Endodermal cell (in vitro differentiated cells): ENCODE data around the gene PHETA1. TPM values are rescaled to one million over a fixed set of nuclear protein-coding genes. Genes with fewer than 3 reads are reported as not detected.

Experiments used
- DNase-seq: peaks from one replicate; pipeline ENCODE4 v3.0.0-alpha.2; 2017
- H3K27ac ChIP-seq: 2 replicates; pipeline ENCODE4 v1.5.1; 2013; ENCODE audit warnings: mild to moderate bottlenecking, low read depth, low read length, moderate library complexity
- H3K27me3 ChIP-seq: 2 replicates; pipeline ENCODE4 v1.6.1; 2013; ENCODE audit warnings: mild to moderate bottlenecking, low read length, moderate library complexity; ENCODE audit not compliant: insufficient read depth, control insufficient read depth, poor library complexity, severe bottlenecking
- H3K36me3 ChIP-seq: 2 replicates; pipeline ENCODE4 v1.7.0; 2013; ENCODE audit warnings: mild to moderate bottlenecking, low read length, moderate library complexity; ENCODE audit not compliant: control insufficient read depth, insufficient read depth
- H3K4me1 ChIP-seq: one replicate; pipeline ENCODE4 v1.7.0; 2013; ENCODE audit warnings: low read length; ENCODE audit not compliant: control insufficient read depth, insufficient read depth
- H3K4me3 ChIP-seq: 2 replicates; pipeline ENCODE4 v1.5.1; 2013; ENCODE audit warnings: mild to moderate bottlenecking, low read length, moderate library complexity
- H3K9ac ChIP-seq: 2 replicates; pipeline ENCODE4 v1.6.1; 2013; ENCODE audit warnings: mild to moderate bottlenecking, low read length, moderate library complexity; ENCODE audit not compliant: poor library complexity, severe bottlenecking; ENCODE audit errors: extremely low read depth
- H3K9me3 ChIP-seq: 2 replicates; pipeline ENCODE4 v1.6.1; 2013; ENCODE audit warnings: mild to moderate bottlenecking, low read length, moderate library complexity; ENCODE audit not compliant: control insufficient read depth
- H3K27ac Mint-ChIP-seq: 2 replicates; pipeline ENCODE4 v1.8.0; 2020; ENCODE audit warnings: mixed read lengths
- H3K27me3 Mint-ChIP-seq: 2 replicates; pipeline ENCODE4 v1.8.0; 2021; ENCODE audit warnings: mild to moderate bottlenecking, mixed read lengths; ENCODE audit not compliant: insufficient read depth
- H3K36me3 Mint-ChIP-seq: 2 replicates; pipeline ENCODE4 v1.8.0; 2020; ENCODE audit warnings: low read depth, mixed read lengths
- H3K4me1 Mint-ChIP-seq: 2 replicates; pipeline ENCODE4 v1.8.0; 2020; ENCODE audit warnings: mixed read lengths
- H3K4me3 Mint-ChIP-seq: 2 replicates; pipeline ENCODE4 v1.8.0; 2020; ENCODE audit warnings: mild to moderate bottlenecking, moderate library complexity, mixed read lengths
- H3K9me3 Mint-ChIP-seq: 2 replicates; pipeline ENCODE4 v1.8.0; 2020; ENCODE audit warnings: mild to moderate bottlenecking, mixed read lengths
- WGBS, 2 experiments: methylation state at CpG; one replicate each; pipeline versions ENCODE4 v1.1.5 to v1.1.7; 2013; ENCODE audit warnings: missing lambda C conversion rate in 2 of 2, mixed read lengths in 1 of 2; ENCODE audit not compliant: insufficient coverage in 1 of 2, insufficient read length in 1 of 2; 5-methylcytosine and 5-hydroxymethylcytosine counted together
- total RNA-seq, 2 donors: library from RNA; stranded (reverse); fragmentation: NEBNext Ultra II Directional in 1 of 2; extraction: Animal tissue kit (Norgen Biotek cat#: 25700) in 1 of 2; gene quantifications; 2 replicates in 1 of 2; 3 replicates in 1 of 2; pipeline ENCODE4 v1.2.1, GENCODE V29; 2021
- TF ChIP-seq, protein P1 (sequence below): fragments of 200-600 bp; sonication (generic); conservative IDR thresholded peaks from 2 replicates; pipeline ENCODE4 v1.5.0; 2021; ENCODE audit warnings: antibody characterized with exemption, mild to moderate bottlenecking

The PHETA1 gene
- total RNA-seq, 2 donors from 2014 or later = 15.0 to 19.2 TPM

- TF ChIP-seq, protein P1, sequence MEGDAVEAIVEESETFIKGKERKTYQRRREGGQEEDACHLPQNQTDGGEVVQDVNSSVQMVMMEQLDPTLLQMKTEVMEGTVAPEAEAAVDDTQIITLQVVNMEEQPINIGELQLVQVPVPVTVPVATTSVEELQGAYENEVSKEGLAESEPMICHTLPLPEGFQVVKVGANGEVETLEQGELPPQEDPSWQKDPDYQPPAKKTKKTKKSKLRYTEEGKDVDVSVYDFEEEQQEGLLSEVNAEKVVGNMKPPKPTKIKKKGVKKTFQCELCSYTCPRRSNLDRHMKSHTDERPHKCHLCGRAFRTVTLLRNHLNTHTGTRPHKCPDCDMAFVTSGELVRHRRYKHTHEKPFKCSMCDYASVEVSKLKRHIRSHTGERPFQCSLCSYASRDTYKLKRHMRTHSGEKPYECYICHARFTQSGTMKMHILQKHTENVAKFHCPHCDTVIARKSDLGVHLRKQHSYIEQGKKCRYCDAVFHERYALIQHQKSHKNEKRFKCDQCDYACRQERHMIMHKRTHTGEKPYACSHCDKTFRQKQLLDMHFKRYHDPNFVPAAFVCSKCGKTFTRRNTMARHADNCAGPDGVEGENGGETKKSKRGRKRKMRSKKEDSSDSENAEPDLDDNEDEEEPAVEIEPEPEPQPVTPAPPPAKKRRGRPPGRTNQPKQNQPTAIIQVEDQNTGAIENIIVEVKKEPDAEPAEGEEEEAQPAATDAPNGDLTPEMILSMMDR = no peak
- no peaks in the 10 kb centered on the region for H3K9me3 Mint-ChIP-seq
- no peak overlapping the region for H3K4me3 Mint-ChIP-seq
- WGBS, 2 experiments = 95 to 96% methylated on average over 8 to 10 of the region's 10 CpGs
- Histone ChIP-seq H3K9me3 (no peaks in the 10 kb centered on the region), H3K4me1 (no peaks in the 10 kb centered on the region), H3K27me3 (no peaks in the 10 kb centered on the region), H3K27ac (no peak overlapping the region), H3K36me3 (peaks cover 12% of the 10 kb centered on the region), H3K9ac (no peak overlapping the region), H3K4me3 (no peak overlapping the region)
- H3K27me3 Mint-ChIP-seq = peaks cover 5% of the 10 kb centered on the region
- no peak overlapping the region for H3K27ac Mint-ChIP-seq
- no peak for DNase-seq
- peaks cover 7% of the 10 kb centered on the region for H3K4me1 Mint-ChIP-seq
- H3K36me3 Mint-ChIP-seq = peaks cover 19% of the 10 kb centered on the region
Observed at GRCh38 chr12:111366075-111366474, 2.8 kb downstream of the PHETA1 start.

- Histone ChIP-seq H3K9ac (no peak overlapping the region), H3K4me1 (no peaks in the 10 kb centered on the region), H3K4me3 (no peak overlapping the region), H3K36me3 (peaks cover 12% of the 10 kb centered on the region), H3K27me3 (no peaks in the 10 kb centered on the region), H3K9me3 (no peaks in the 10 kb centered on the region), H3K27ac (no peak overlapping the region)
- peaks cover 1% of the 10 kb centered on the region for H3K27me3 Mint-ChIP-seq
- peaks cover 19% of the 10 kb centered on the region for H3K36me3 Mint-ChIP-seq
- no peak overlapping the region for H3K4me3 Mint-ChIP-seq
- DNase-seq = no peak
- TF ChIP-seq, protein P1 = no peak
- H3K9me3 Mint-ChIP-seq = no peaks in the 10 kb centered on the region
- 97 to 100% methylated on average over 2 to 3 of the region's 3 CpGs for WGBS, 2 experiments
- peaks cover 7% of the 10 kb centered on the region for H3K4me1 Mint-ChIP-seq
- no peak overlapping the region for H3K27ac Mint-ChIP-seq
Observed at GRCh38 chr12:111363578-111363977, 5.3 kb downstream of the PHETA1 start.

GRCh38 chr12:111362687-111363475 lies 6.0 kb downstream of the PHETA1 start:
- no peaks in the 10 kb centered on the region for H3K9me3 ChIP-seq
- no peak overlapping the region for H3K4me3 ChIP-seq
- no peak overlapping the region for H3K9ac ChIP-seq
- peaks cover 12% of the 10 kb centered on the region for H3K36me3 ChIP-seq
- DNase-seq = no peak
- TF ChIP-seq, protein P1 = no peak
- H3K4me1 ChIP-seq = no peaks in the 10 kb centered on the region
- H3K27me3 ChIP-seq = no peaks in the 10 kb centered on the region
- H3K4me3 Mint-ChIP-seq = no peak overlapping the region
- 94% methylated on average over 52 to 59 of the region's 59 CpGs for WGBS, 2 experiments
- no peaks in the 10 kb centered on the region for H3K9me3 Mint-ChIP-seq
- peaks cover 19% of the 10 kb centered on the region for H3K36me3 Mint-ChIP-seq
- H3K27me3 Mint-ChIP-seq = no peaks in the 10 kb centered on the region
- H3K27ac ChIP-seq = no peak overlapping the region
- peaks cover 5% of the 10 kb centered on the region for H3K4me1 Mint-ChIP-seq
- H3K27ac Mint-ChIP-seq = no peak overlapping the region
